Naive thymus-derived CD8-positive, alpha-beta T cell (primary cell): Measurements from ENCODE around the gene SLC31A2. TPM values are rescaled to one million over a fixed set of nuclear protein-coding genes. Genes with fewer than 3 reads are reported as not detected.
"Not testable (repeated sequence)": the region's sequence is repeated elsewhere in the genome, so short reads cannot be mapped to it uniquely, and the experiment has no call there.

Source experiments
- ATAC-seq, 2 donors: fragments of 150-1000 bp; cut with Tn5 transposase in 1 of 2; sonication (Bioruptor Pico), chemical (Tn5 transposase) in 1 of 2; 1 replicate in 1 of 2; 2 replicates in 1 of 2; pipeline ENCODE4 v1.10.0; 2021; ENCODE audit warnings: mild to moderate bottlenecking in 2 of 2, moderate library complexity in 2 of 2
- POLR2A ChIA-PET: fragments of 350-600 bp; sonication (Branson Sonifier 250); formaldehyde crosslinking; loops from one replicate; lab custom pipeline; 2021; ENCODE audit warnings: antibody characterized with exemption; lab: Charles Lee
- DNase-seq, 10 donors: peaks; one replicate each; pipeline versions ENCODE4 v3.0.0 to v3.0.0-alpha.2; 2020 to 2022
- H3K27ac Mint-ChIP-seq, 10 donors: one replicate each; pipeline ENCODE4 v1.8.0; 2020 to 2022; ENCODE audit warnings: mild to moderate bottlenecking in 10 of 10, mixed read lengths in 10 of 10, moderate library complexity in 4 of 10, inconsistent platforms in 1 of 10
- H3K27me3 Mint-ChIP-seq, 5 donors: one replicate each; pipeline ENCODE4 v1.8.0; 2021 to 2022; ENCODE audit warnings: mixed read lengths in 5 of 5
- H3K36me3 Mint-ChIP-seq, 3 donors: one replicate each; pipeline ENCODE4 v1.8.0; 2020 to 2022; ENCODE audit warnings: mixed read lengths in 3 of 3, mild to moderate bottlenecking in 2 of 3, inconsistent platforms in 1 of 3
- H3K4me1 Mint-ChIP-seq, 4 donors: one replicate each; pipeline ENCODE4 v1.8.0; 2021 to 2022; ENCODE audit warnings: mixed read lengths in 4 of 4
- H3K4me3 Mint-ChIP-seq, 10 donors: one replicate each; pipeline ENCODE4 v1.8.0; 2020 to 2022; ENCODE audit warnings: mild to moderate bottlenecking in 10 of 10, mixed read lengths in 10 of 10, moderate library complexity in 6 of 10, inconsistent platforms in 1 of 10
- H3K9me3 Mint-ChIP-seq, 9 donors: one replicate each; pipeline ENCODE4 v1.8.0; 2020 to 2022; ENCODE audit warnings: mixed read lengths in 9 of 9, mild to moderate bottlenecking in 3 of 9, inconsistent platforms in 1 of 9, moderate library complexity in 1 of 9
- polyA plus RNA-seq, 3 donors: library from polyadenylated mRNA; unstranded; fragments of 300-500 nt; fragmentation: Illumina TruSeq; gene quantifications; one replicate each; pipeline ENCODE4 v1.2.3, GENCODE V29; 2021
- total RNA-seq, 8 experiments: library from RNA in 2 of 8; stranded (reverse) in 2 of 8; gene quantifications; one replicate each; pipeline ENCODE4 v1.2.3 and lab custom pipeline; 2021 to 2026

SLC31A2 gene
- total and polyA plus RNA-seq, 5 experiments from 2014 or later: 2.1 to 4.8 (median 3.5) TPM

DNA sequence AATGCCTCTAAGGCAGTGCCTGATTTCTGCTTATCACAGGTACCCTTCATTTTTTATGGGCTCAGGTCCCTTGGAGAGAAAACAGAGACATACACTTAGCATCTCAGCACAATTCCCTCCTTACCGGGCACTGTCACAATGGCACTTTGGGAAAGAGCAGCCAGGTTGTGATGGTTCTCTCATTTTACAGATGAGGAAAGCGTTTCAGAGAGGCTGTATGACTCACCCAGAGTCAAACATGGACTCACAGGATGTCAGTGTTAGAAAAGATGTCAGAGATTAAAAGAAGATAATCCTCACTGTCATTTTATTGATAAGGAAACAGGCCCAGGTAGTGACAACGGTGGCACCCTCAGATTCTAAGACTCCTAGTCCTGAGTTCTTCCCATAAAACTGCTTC lies 12.0 kb upstream of the SLC31A2 start:
- Mint-ChIP-seq H3K9me3 (peaks cover 0 to 28% (median 13%) of the 10 kb centered on the region in 9 donors), H3K4me1 (no peaks in the 10 kb centered on the region), H3K4me3 (no peak overlapping the region), H3K27me3 (peaks cover 4 to 40% (median 19%) of the 10 kb centered on the region in 5 donors), H3K36me3 (peaks cover 0 to 25% (median 4%) of the 10 kb centered on the region in 3 donors), H3K27ac (no peak overlapping the region)
- ATAC-seq: no peak
- POLR2A ChIA-PET: no interaction called here
- no peak for DNase-seq

- DNase-seq: no peak
- Mint-ChIP-seq H3K4me1 (no peaks in the 10 kb centered on the region), H3K27ac (no peak overlapping the region)
Measured at GRCh38 chr9:113139225-113139829, 11.5 kb upstream of the SLC31A2 start.

GRCh38 chr9:113139953-113140352 lies 10.9 kb upstream of the SLC31A2 start:
- Mint-ChIP-seq H3K4me3 (no peak overlapping the region), H3K4me1 (no peaks in the 10 kb centered on the region), H3K36me3 (peaks cover 0 to 30% (median 4%) of the 10 kb centered on the region in 3 donors), H3K27ac (no peak overlapping the region), H3K27me3 (peaks cover 7 to 51% (median 29%) of the 10 kb centered on the region in 5 donors), H3K9me3 (peaks cover 0 to 28% (median 13%) of the 10 kb centered on the region in 9 donors)
- no peak for ATAC-seq
- POLR2A ChIA-PET: no interaction called here
- no peak for DNase-seq

More at GRCh38 chr9:113139225-113139829, 11.5 kb upstream of the SLC31A2 start:
- no peak for ATAC-seq
- peaks cover 4 to 45% (median 24%) of the 10 kb centered on the region in 5 donors for H3K27me3 Mint-ChIP-seq
- POLR2A ChIA-PET: no interaction called here
- peaks cover 0 to 25% (median 4%) of the 10 kb centered on the region in 3 donors for H3K36me3 Mint-ChIP-seq
- H3K4me3 Mint-ChIP-seq: no peak overlapping the region
- H3K9me3 Mint-ChIP-seq: peaks cover 0 to 28% (median 13%) of the 10 kb centered on the region in 9 donors

- DNase-seq, H3K27ac Mint-ChIP-seq, H3K4me3 Mint-ChIP-seq, ATAC-seq, H3K4me1 Mint-ChIP-seq, POLR2A ChIA-PET: not testable (repeated sequence)
- H3K36me3 Mint-ChIP-seq: peaks cover 0 to 32% (median 4%) of the 10 kb centered on the region in 3 donors
- peaks cover 0 to 28% (median 13%) of the 10 kb centered on the region in 9 donors for H3K9me3 Mint-ChIP-seq
- peaks cover 4 to 44% (median 28%) of the 10 kb centered on the region in 5 donors for H3K27me3 Mint-ChIP-seq
Measured at GRCh38 chr9:113140896-113141295, 9.9 kb upstream of the SLC31A2 start.

DNA sequence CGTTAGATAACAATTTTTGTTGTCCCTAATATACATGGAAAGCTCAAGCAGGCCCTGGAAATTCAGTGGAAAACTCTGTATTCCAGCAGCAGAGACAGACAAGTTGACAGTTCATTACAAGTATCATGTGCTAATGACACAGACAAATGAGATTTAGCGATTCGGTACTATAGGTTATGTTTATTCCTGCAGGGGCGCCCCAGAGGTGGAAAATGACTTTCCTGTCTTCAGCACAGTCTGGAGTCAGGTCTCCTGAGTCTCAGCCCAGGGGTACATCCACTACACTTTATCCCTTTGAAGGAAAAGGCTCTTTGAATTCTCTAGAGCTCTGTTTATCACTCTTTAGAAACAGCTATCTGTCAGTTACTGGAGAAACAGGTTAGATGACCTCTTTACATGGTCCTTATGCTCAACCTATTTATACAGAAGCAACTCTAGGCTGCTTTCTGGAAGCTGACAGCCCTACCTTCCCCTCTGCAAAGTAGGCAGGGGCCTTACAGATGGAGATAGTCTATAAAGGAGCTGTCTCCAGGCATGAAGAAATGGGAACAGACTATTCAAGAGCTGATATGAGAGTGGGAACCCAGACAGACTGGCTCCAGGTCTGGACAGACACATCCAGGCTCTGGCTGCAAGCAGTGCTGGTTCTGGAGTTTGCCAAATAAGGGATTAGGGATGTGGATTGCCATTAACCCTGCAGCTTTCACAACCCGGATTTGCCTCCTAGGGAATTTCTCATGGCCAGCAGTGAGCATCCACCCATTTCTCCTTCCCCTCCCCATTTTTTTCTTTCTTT lies 7.2 kb upstream of the SLC31A2 start:
- Mint-ChIP-seq H3K27me3 (peaks cover 5 to 36% (median 27%) of the 10 kb centered on the region in 5 donors), H3K4me1 (peaks cover 0 to 3% (median 0%) of the 10 kb centered on the region in 4 donors), H3K4me3 (no peak overlapping the region), H3K27ac (no peak overlapping the region), H3K9me3 (peaks cover 0 to 28% (median 13%) of the 10 kb centered on the region in 9 donors), H3K36me3 (peaks cover 0 to 32% (median 4%) of the 10 kb centered on the region in 3 donors)
- POLR2A ChIA-PET: no interaction called here
- DNase-seq (no peak), ATAC-seq (no peak)

DNA sequence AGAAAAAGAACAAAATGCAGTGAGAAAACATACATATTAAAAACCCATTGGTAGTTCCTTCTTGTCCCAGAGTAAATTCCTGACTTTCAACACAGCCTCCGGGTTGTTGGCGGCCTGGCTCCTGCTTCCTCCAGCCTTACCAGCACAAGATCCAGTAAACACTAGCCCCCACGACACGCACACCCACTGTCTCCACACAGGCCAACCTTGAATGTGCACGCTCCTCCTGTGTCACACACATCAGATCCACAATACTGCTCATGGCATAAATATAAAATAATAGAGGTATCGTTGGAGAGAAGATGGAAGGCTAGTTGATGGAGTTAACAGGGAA lies 2.5 kb upstream of the SLC31A2 start:
- peaks cover 5 to 18% (median 10%) of the 10 kb centered on the region in 5 donors for H3K27me3 Mint-ChIP-seq
- H3K4me1 Mint-ChIP-seq: peaks cover 7 to 23% (median 18%) of the 10 kb centered on the region in 4 donors
- H3K36me3 Mint-ChIP-seq: peaks cover 0 to 7% (median 0%) of the 10 kb centered on the region in 3 donors
- H3K27ac Mint-ChIP-seq: peak overlapping the region in 1 of 10 donors; percentile 24
- H3K9me3 Mint-ChIP-seq: no peaks in the 10 kb centered on the region
- DNase-seq: no peak
- H3K4me3 Mint-ChIP-seq: no peak overlapping the region
- POLR2A ChIA-PET: no interaction called here
- no peak for ATAC-seq

GRCh38 chr9:113148781-113149510 lies 1.9 kb upstream of the SLC31A2 start:
- ATAC-seq: no peak
- H3K9me3 Mint-ChIP-seq: no peaks in the 10 kb centered on the region
- H3K27me3 Mint-ChIP-seq: peaks cover 5 to 13% (median 10%) of the 10 kb centered on the region in 5 donors
- H3K4me1 Mint-ChIP-seq: peaks cover 7 to 26% (median 19%) of the 10 kb centered on the region in 4 donors
- POLR2A ChIA-PET: no interaction called here
- DNase-seq: no peak
- H3K4me3 Mint-ChIP-seq: peak overlapping the region in 4 of 10 donors; percentile 11 to 63 (median 28)
- no peak overlapping the region for H3K27ac Mint-ChIP-seq
- peaks cover 0 to 7% (median 0%) of the 10 kb centered on the region in 3 donors for H3K36me3 Mint-ChIP-seq

GRCh38 chr9:113149561-113149960 lies 1.2 kb upstream of the SLC31A2 start:
- H3K27me3 Mint-ChIP-seq, H3K36me3 Mint-ChIP-seq, ATAC-seq, H3K9me3 Mint-ChIP-seq, DNase-seq, POLR2A ChIA-PET: not testable (repeated sequence)
- H3K4me1 Mint-ChIP-seq: peaks cover 7 to 26% (median 19%) of the 10 kb centered on the region in 4 donors
- peak overlapping the region in 3 of 10 donors; percentile 24 to 36 (median 33) for H3K4me3 Mint-ChIP-seq
- H3K27ac Mint-ChIP-seq: peak overlapping the region in 1 of 10 donors; percentile 21

DNA sequence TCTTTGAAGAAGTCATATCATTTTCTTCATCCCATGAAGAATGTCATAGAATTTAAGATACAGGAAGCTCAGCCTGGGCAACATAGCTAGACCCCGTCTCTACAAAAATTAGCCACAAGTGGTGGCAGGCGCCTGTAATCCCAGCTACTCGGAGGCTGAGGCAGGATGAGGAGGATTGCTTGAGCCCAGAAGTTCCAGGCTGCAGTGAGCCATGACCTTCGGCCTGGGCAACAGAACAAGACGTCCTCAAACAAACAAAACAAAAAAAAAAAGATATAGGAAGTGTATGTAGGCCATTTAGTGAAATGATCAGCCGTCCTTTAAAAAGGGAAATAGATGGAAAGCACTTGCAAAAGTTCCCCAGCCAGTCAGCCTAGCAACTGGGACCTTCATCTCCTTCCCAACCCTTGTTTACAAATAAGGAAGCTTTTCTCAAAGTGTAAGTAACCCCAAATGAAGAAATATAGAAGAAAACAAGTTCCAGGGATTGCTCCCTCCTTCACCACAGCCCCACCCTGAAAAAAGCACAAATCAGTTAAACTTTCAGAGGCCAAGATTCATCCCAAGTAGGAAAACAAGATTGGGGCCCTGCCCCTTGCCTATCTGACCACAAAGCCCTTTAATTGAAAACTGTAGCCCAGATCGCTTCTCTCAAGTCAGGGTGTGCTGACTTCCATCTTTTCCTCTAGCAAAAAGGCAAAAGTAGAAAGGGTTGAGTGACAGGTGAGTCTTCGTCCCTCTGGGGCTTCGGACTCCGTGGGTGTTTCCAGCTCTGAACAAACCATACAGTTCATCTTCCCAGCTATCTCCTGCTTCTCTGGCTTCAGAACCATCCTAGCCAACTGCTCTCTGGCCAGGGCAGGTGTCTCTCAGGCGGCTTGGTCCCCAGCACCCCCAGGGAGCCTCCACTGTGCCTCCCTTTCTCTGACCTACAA lies 1.2 kb downstream of the SLC31A2 start:
- Mint-ChIP-seq H3K36me3 (no peaks in the 10 kb centered on the region), H3K27me3 (no peaks in the 10 kb centered on the region), H3K4me1 (peaks cover 11 to 48% (median 36%) of the 10 kb centered on the region in 4 donors), H3K27ac (peak overlapping the region; percentile 2 to 83 (median 76)), H3K9me3 (no peaks in the 10 kb centered on the region), H3K4me3 (peak overlapping the region; percentile 73 to 90 (median 82))
- ATAC-seq (no peak), DNase-seq (no peak)
- POLR2A ChIA-PET: interaction anchor here (0.5 to 1.2 kb wide), 3 partner anchors 69 to 398 kb away, joined by 3 to 6 read pairs (median 3); partner anchors contain the start of genes FKBP15 and SLC31A1

DNA sequence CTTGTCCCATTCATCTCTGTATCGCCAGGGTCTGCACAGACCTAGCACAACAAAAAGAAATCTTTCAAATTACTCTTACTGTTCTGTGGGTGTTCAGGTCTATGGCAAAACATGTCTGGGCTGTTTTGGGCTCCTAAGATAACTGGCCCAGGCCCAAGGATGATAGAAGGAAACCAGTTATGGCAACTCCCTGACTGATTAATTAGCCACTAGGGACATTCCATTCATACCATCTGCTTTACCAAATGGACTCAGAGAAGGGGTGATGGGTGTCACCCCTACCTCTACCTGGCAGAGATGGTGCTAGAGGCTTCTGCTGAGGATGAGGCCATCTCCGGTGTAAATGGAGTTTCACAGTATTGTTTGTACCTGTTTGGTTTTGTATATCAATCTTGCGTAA lies 1.9 kb downstream of the SLC31A2 start:
- Mint-ChIP-seq H3K27ac (peak overlapping the region in 9 of 10 donors; percentile 20 to 81 (median 41)), H3K9me3 (no peaks in the 10 kb centered on the region), H3K27me3 (no peaks in the 10 kb centered on the region), H3K4me3 (peak overlapping the region; percentile 31 to 90 (median 82)), H3K4me1 (peaks cover 11 to 48% (median 37%) of the 10 kb centered on the region in 4 donors), H3K36me3 (no peaks in the 10 kb centered on the region)
- POLR2A ChIA-PET: interaction anchor here (0.6 to 1.2 kb wide), 2 partner anchors 69 to 103 kb away, joined by 3 read pairs; partner anchors contain the start of genes FKBP15 and SLC31A1
- no peak for ATAC-seq
- no peak for DNase-seq

GRCh38 chr9:113153599-113153998 lies 2.8 kb downstream of the SLC31A2 start:
- Mint-ChIP-seq H3K36me3 (peaks cover 0 to 6% (median 6%) of the 10 kb centered on the region in 3 donors), H3K27me3 (no peaks in the 10 kb centered on the region), H3K9me3 (no peaks in the 10 kb centered on the region), H3K27ac (peak overlapping the region in 3 of 10 donors; percentile 41 to 59 (median 52)), H3K4me3 (peak overlapping the region in 1 of 10 donors; percentile 39), H3K4me1 (peaks cover 11 to 48% (median 36%) of the 10 kb centered on the region in 4 donors)
- no peak for ATAC-seq
- POLR2A ChIA-PET: interaction anchor here (0.6 to 1.2 kb wide), 2 partner anchors 68 to 104 kb away, joined by 3 read pairs; partner anchors contain the start of genes FKBP15 and SLC31A1
- DNase-seq: no peak
